ENCODE results near the gene HCN2.

Gene HCN2

GRCh38 chr19:612941-613340 is 23.3 kb downstream of the HCN2 start:
- no CpG with 5 or more reads among the region's 33 CpGs for WGBS, 2 donors (ENCODE audit: extremely low coverage in 2 of 2, insufficient read length in 2 of 2, insufficient replicate concordance in 1 of 2)
- H2AK5ac ChIP-seq (ENCODE audit: low read depth, low read length) = no peak overlapping the region
- H3K27ac ChIP-seq (replicated peaks; ENCODE audit: low read length) = no peak overlapping the region
- no peak overlapping the region for H3K18ac ChIP-seq (ENCODE audit: low read length)
- H3K27me3 ChIP-seq (ENCODE audit: control insufficient read depth in 3 of 3, insufficient read depth in 3 of 3, low read depth in 1 of 3, low read length in 3 of 3) = no peaks in the 10 kb centered on the region
- H2AFZ ChIP-seq (ENCODE audit: low read length) = no peak overlapping the region
- no peak overlapping the region for H3K4ac ChIP-seq (ENCODE audit: low read length)
- peaks cover 0 to 2% of the 10 kb centered on the region in 2 donors for H3K9me3 ChIP-seq (replicated peaks in 1 of 2; ENCODE audit: control insufficient read depth in 2 of 2, insufficient read depth in 1 of 2, low read depth in 1 of 2, low read length in 2 of 2)
- no peak overlapping the region for H2BK5ac ChIP-seq (ENCODE audit: low read length)
- no peak overlapping the region for H3K9ac ChIP-seq (ENCODE audit: low read depth, low read length, poor library complexity)
- H4K91ac ChIP-seq (ENCODE audit: low read depth, low read length, poor library complexity) = no peak overlapping the region
- H3K23ac ChIP-seq (ENCODE audit: low read depth, low read length, poor library complexity) = no peak overlapping the region
- DNase-seq (ENCODE audit: low spot score) = no peak
- H3K14ac ChIP-seq (ENCODE audit: low read length) = no peak overlapping the region
- peaks cover 0 to 5% of the 10 kb centered on the region in 2 donors for H3K4me1 ChIP-seq (ENCODE audit: control insufficient read depth in 2 of 2, insufficient read depth in 1 of 2, low read depth in 1 of 2, low read length in 2 of 2)
- no peak overlapping the region for H4K8ac ChIP-seq (ENCODE audit: low read depth, low read length)
- no peak overlapping the region for H2BK12ac ChIP-seq (ENCODE audit: low read length)
- H3K79me1 ChIP-seq (ENCODE audit: low read depth, low read length) = no peaks in the 10 kb centered on the region
- peak overlapping the region in 1 of 2 donors; percentile 46 for H3K4me3 ChIP-seq (ENCODE audit: low read length in 2 of 2)
- H3K4me2 ChIP-seq (ENCODE audit: insufficient read depth, low read length, poor library complexity, severe bottlenecking) = no peak overlapping the region
- no peak overlapping the region for H2BK120ac ChIP-seq (ENCODE audit: low read depth, low read length)
- peaks cover 17 to 25% of the 10 kb centered on the region in 2 donors for H3K36me3 ChIP-seq (replicated peaks in 1 of 2; ENCODE audit: control insufficient read depth in 2 of 2, insufficient read depth in 2 of 2, low read length in 2 of 2)
- H2BK15ac ChIP-seq (ENCODE audit: low read length) = no peak overlapping the region

GRCh38 chr19:613732-614567 is 24.3 kb downstream of the HCN2 start:
- H3K9ac ChIP-seq (ENCODE audit: low read depth, low read length, poor library complexity) = no peak overlapping the region
- DNase-seq (ENCODE audit: low spot score) = no peak
- no peak overlapping the region for H4K91ac ChIP-seq (ENCODE audit: low read depth, low read length, poor library complexity)
- H2BK120ac ChIP-seq (ENCODE audit: low read depth, low read length) = no peak overlapping the region
- WGBS, 2 donors (ENCODE audit: extremely low coverage in 2 of 2, insufficient read length in 2 of 2, insufficient replicate concordance in 1 of 2) = no CpG with 5 or more reads among the region's 54 CpGs
- no peak overlapping the region for H3K4me3 ChIP-seq (ENCODE audit: low read length in 2 of 2)
- H3K36me3 ChIP-seq (replicated peaks in 1 of 2; ENCODE audit: control insufficient read depth in 2 of 2, insufficient read depth in 2 of 2, low read length in 2 of 2) = peaks cover 25 to 34% of the 10 kb centered on the region in 2 donors
- H2BK5ac ChIP-seq (ENCODE audit: low read length) = no peak overlapping the region
- H3K14ac ChIP-seq (ENCODE audit: low read length) = no peak overlapping the region
- H3K4me1 ChIP-seq (ENCODE audit: control insufficient read depth in 2 of 2, insufficient read depth in 1 of 2, low read depth in 1 of 2, low read length in 2 of 2) = peaks cover 0 to 5% of the 10 kb centered on the region in 2 donors
- no peak overlapping the region for H4K8ac ChIP-seq (ENCODE audit: low read depth, low read length)
- H2BK12ac ChIP-seq (ENCODE audit: low read length) = no peak overlapping the region
- no peak overlapping the region for H2AK5ac ChIP-seq (ENCODE audit: low read depth, low read length)
- H3K18ac ChIP-seq (ENCODE audit: low read length) = no peak overlapping the region
- H3K23ac ChIP-seq (ENCODE audit: low read depth, low read length, poor library complexity) = no peak overlapping the region
- no peak overlapping the region for H2AFZ ChIP-seq (ENCODE audit: low read length)
- H2BK15ac ChIP-seq (ENCODE audit: low read length) = no peak overlapping the region
- peaks cover 0 to 2% of the 10 kb centered on the region in 2 donors for H3K9me3 ChIP-seq (replicated peaks in 1 of 2; ENCODE audit: control insufficient read depth in 2 of 2, insufficient read depth in 1 of 2, low read depth in 1 of 2, low read length in 2 of 2)
- no peak overlapping the region for H3K4me2 ChIP-seq (ENCODE audit: insufficient read depth, low read length, poor library complexity, severe bottlenecking)
- no peaks in the 10 kb centered on the region for H3K79me1 ChIP-seq (ENCODE audit: low read depth, low read length)
- no peak overlapping the region for H3K27ac ChIP-seq (replicated peaks; ENCODE audit: low read length)
- no peak overlapping the region for H3K4ac ChIP-seq (ENCODE audit: low read length)
- H3K27me3 ChIP-seq (ENCODE audit: control insufficient read depth in 3 of 3, insufficient read depth in 3 of 3, low read depth in 1 of 3, low read length in 3 of 3) = no peaks in the 10 kb centered on the region

- Histone ChIP-seq H3K27me3 (ENCODE audit: control insufficient read depth in 3 of 3, insufficient read depth in 3 of 3, low read depth in 1 of 3, low read length in 3 of 3) (no peaks in the 10 kb centered on the region), H3K23ac (ENCODE audit: low read depth, low read length, poor library complexity) (no peak overlapping the region), H3K4me1 (ENCODE audit: control insufficient read depth in 2 of 2, insufficient read depth in 1 of 2, low read depth in 1 of 2, low read length in 2 of 2) (peaks cover 0 to 5% of the 10 kb centered on the region in 2 donors), H2BK120ac (ENCODE audit: low read depth, low read length) (no peak overlapping the region), H2BK5ac (ENCODE audit: low read length) (no peak overlapping the region), H3K9me3 (replicated peaks in 1 of 2; ENCODE audit: control insufficient read depth in 2 of 2, insufficient read depth in 1 of 2, low read depth in 1 of 2, low read length in 2 of 2) (peaks cover 0 to 2% of the 10 kb centered on the region in 2 donors), H2AK5ac (ENCODE audit: low read depth, low read length) (no peak overlapping the region), H3K4ac (ENCODE audit: low read length) (no peak overlapping the region), H2BK12ac (ENCODE audit: low read length) (no peak overlapping the region), H3K36me3 (replicated peaks in 1 of 2; ENCODE audit: control insufficient read depth in 2 of 2, insufficient read depth in 2 of 2, low read length in 2 of 2) (peaks cover 34 to 41% of the 10 kb centered on the region in 2 donors), H3K9ac (ENCODE audit: low read depth, low read length, poor library complexity) (peak overlapping the region; percentile 44), H2AFZ (ENCODE audit: low read length) (no peak overlapping the region), H3K18ac (ENCODE audit: low read length) (no peak overlapping the region), H3K4me3 (ENCODE audit: low read length in 2 of 2) (no peak overlapping the region), H3K4me2 (ENCODE audit: insufficient read depth, low read length, poor library complexity, severe bottlenecking) (no peak overlapping the region), H3K27ac (replicated peaks; ENCODE audit: low read length) (no peak overlapping the region), H3K14ac (ENCODE audit: low read length) (peak overlapping the region; percentile 82), H4K91ac (ENCODE audit: low read depth, low read length, poor library complexity) (no peak overlapping the region), H3K79me1 (ENCODE audit: low read depth, low read length) (no peaks in the 10 kb centered on the region), H2BK15ac (ENCODE audit: low read length) (no peak overlapping the region), H4K8ac (ENCODE audit: low read depth, low read length) (no peak overlapping the region)
- no CpG with 5 or more reads among the region's 33 CpGs for WGBS, 2 donors (ENCODE audit: extremely low coverage in 2 of 2, insufficient read length in 2 of 2, insufficient replicate concordance in 1 of 2)
- no peak for DNase-seq (ENCODE audit: low spot score)
Measured at GRCh38 chr19:615619-616018, 25.9 kb downstream of the HCN2 start.

GRCh38 chr19:616062-616700 is 26.5 kb downstream of the HCN2 start:
- Histone ChIP-seq H2BK12ac (ENCODE audit: low read length) (no peak overlapping the region), H3K4me3 (ENCODE audit: low read length in 2 of 2) (no peak overlapping the region), H3K23ac (ENCODE audit: low read depth, low read length, poor library complexity) (no peak overlapping the region), H3K9ac (ENCODE audit: low read depth, low read length, poor library complexity) (no peak overlapping the region), H3K79me1 (ENCODE audit: low read depth, low read length) (no peaks in the 10 kb centered on the region), H2BK120ac (ENCODE audit: low read depth, low read length) (no peak overlapping the region), H3K9me3 (replicated peaks in 1 of 2; ENCODE audit: control insufficient read depth in 2 of 2, insufficient read depth in 1 of 2, low read depth in 1 of 2, low read length in 2 of 2) (peaks cover 0 to 2% of the 10 kb centered on the region in 2 donors), H3K27me3 (ENCODE audit: control insufficient read depth in 3 of 3, insufficient read depth in 3 of 3, low read depth in 1 of 3, low read length in 3 of 3) (no peaks in the 10 kb centered on the region), H3K4me2 (ENCODE audit: insufficient read depth, low read length, poor library complexity, severe bottlenecking) (peak overlapping the region; percentile 40), H3K14ac (ENCODE audit: low read length) (no peak overlapping the region), H3K18ac (ENCODE audit: low read length) (no peak overlapping the region), H3K4ac (ENCODE audit: low read length) (no peak overlapping the region), H4K8ac (ENCODE audit: low read depth, low read length) (no peak overlapping the region), H2BK5ac (ENCODE audit: low read length) (no peak overlapping the region), H4K91ac (ENCODE audit: low read depth, low read length, poor library complexity) (no peak overlapping the region), H3K27ac (replicated peaks; ENCODE audit: low read length) (no peak overlapping the region), H3K36me3 (replicated peaks in 1 of 2; ENCODE audit: control insufficient read depth in 2 of 2, insufficient read depth in 2 of 2, low read length in 2 of 2) (peaks cover 34 to 39% of the 10 kb centered on the region in 2 donors), H2AFZ (ENCODE audit: low read length) (no peak overlapping the region), H2AK5ac (ENCODE audit: low read depth, low read length) (no peak overlapping the region), H3K4me1 (ENCODE audit: control insufficient read depth in 2 of 2, insufficient read depth in 1 of 2, low read depth in 1 of 2, low read length in 2 of 2) (peaks cover 0 to 1% of the 10 kb centered on the region in 2 donors), H2BK15ac (ENCODE audit: low read length) (no peak overlapping the region)
- WGBS, 2 donors (ENCODE audit: extremely low coverage in 2 of 2, insufficient read length in 2 of 2, insufficient replicate concordance in 1 of 2) = no CpG with 5 or more reads among the region's 97 CpGs
- no peak for DNase-seq (ENCODE audit: low spot score)
